IMR-90 (cell line): ENCODE data around the gene PRKCA. TPM values are rescaled to one million over a fixed set of nuclear protein-coding genes. Genes with fewer than 3 reads are reported as not detected.

ENCODE experiments used
- ATAC-seq: fragments of 200-7000 bp; cut with Tn5 transposase; 2 replicates; pipeline ENCODE4 v1.9.1; 2020; ENCODE audit warnings: low read depth, mild to moderate bottlenecking, moderate library complexity
- BruUV-seq: library from RNA; stranded (reverse); fragments of 400-500 nt; replicated peaks from 2 replicates; lab custom pipeline; 2021; lab: Mats Ljungman, UMichigan
- CTCF ChIA-PET: fragments of 300-600 bp; formaldehyde crosslinking; extraction: SDS; loops from one replicate; lab custom pipeline; 2021; ENCODE audit warnings: antibody characterized with exemption; lab: Yijun Ruan, JAX
- POLR2A ChIA-PET: fragments of 300-600 bp; sonication (Branson Sonifier 250); formaldehyde crosslinking; loops from one replicate; lab custom pipeline; 2022; ENCODE audit warnings: antibody characterized with exemption; ENCODE audit not compliant: unreplicated experiment; lab: Charles Lee
- DNase-seq: peaks from one replicate; pipeline ENCODE4 v3.0.0; 2013
- H2AFZ ChIP-seq: replicated peaks from 2 replicates; pipeline ENCODE3; 2013; ENCODE audit warnings: low read length, mild to moderate bottlenecking; ENCODE audit not compliant: poor library complexity
- H2AK5ac ChIP-seq: 2 replicates; pipeline ENCODE4 v1.6.1; 2013; ENCODE audit warnings: low read depth, low read length, inconsistent platforms
- H2AK9ac ChIP-seq: replicated peaks from 2 replicates; pipeline ENCODE3; 2013; ENCODE audit warnings: mild to moderate bottlenecking, low read depth, low read length, moderate library complexity; ENCODE audit not compliant: poor library complexity
- H2BK120ac ChIP-seq: 2 replicates; pipeline ENCODE4 v1.6.1; 2013; ENCODE audit warnings: low read depth, low read length, inconsistent platforms
- H2BK15ac ChIP-seq: 3 replicates; pipeline ENCODE4 v1.6.1; 2013; ENCODE audit warnings: low read depth, low read length, inconsistent platforms
- H2BK20ac ChIP-seq: 2 replicates; pipeline ENCODE4 v1.6.1; 2013; ENCODE audit warnings: low read depth, mild to moderate bottlenecking, inconsistent platforms, low read length, moderate library complexity
- H2BK5ac ChIP-seq: 2 replicates; pipeline ENCODE4 v1.6.1; 2013; ENCODE audit warnings: mild to moderate bottlenecking, low read depth, low read length, inconsistent platforms; ENCODE audit not compliant: poor library complexity, severe bottlenecking
- H3K14ac ChIP-seq: replicated peaks from 2 replicates; pipeline ENCODE4 v1.6.1; 2013; ENCODE audit warnings: low read depth, low read length, inconsistent platforms
- H3K18ac ChIP-seq: 2 replicates; pipeline ENCODE4 v1.6.1; 2013; ENCODE audit warnings: low read depth, low read length, control low read depth
- H3K23ac ChIP-seq: 2 replicates; pipeline ENCODE4 v1.6.1; 2013; ENCODE audit warnings: low read depth, low read length, inconsistent platforms
- H3K27ac ChIP-seq: 2 replicates; pipeline ENCODE4 v1.5.1; 2013; ENCODE audit warnings: mild to moderate bottlenecking, control low read depth, low read length; ENCODE audit not compliant: insufficient read depth
- H3K27me3 ChIP-seq: 2 replicates; pipeline ENCODE4 v1.6.1; 2013; ENCODE audit warnings: low read length; ENCODE audit not compliant: control insufficient read depth, insufficient read depth
- H3K36me3 ChIP-seq: 2 replicates; pipeline ENCODE4 v1.6.1; 2013; ENCODE audit warnings: low read length, mixed read lengths; ENCODE audit not compliant: control insufficient read depth, insufficient read depth
- H3K4ac ChIP-seq: 2 replicates; pipeline ENCODE4 v1.6.1; 2013; ENCODE audit warnings: low read depth, low read length, inconsistent platforms
- H3K4me1 ChIP-seq: 2 replicates; pipeline ENCODE4 v1.6.1; 2013; ENCODE audit warnings: low read length, mixed read lengths; ENCODE audit not compliant: control insufficient read depth, insufficient read depth
- H3K4me2 ChIP-seq: 2 replicates; pipeline ENCODE4 v1.6.1; 2013; ENCODE audit warnings: low read depth, mild to moderate bottlenecking, control low read depth, low read length, moderate library complexity
- H3K4me3 ChIP-seq: 2 replicates; pipeline ENCODE4 v1.5.1; 2013; ENCODE audit warnings: low read depth, mild to moderate bottlenecking, control low read depth, low read length, moderate library complexity; ENCODE audit not compliant: insufficient read depth
- H3K56ac ChIP-seq: 2 replicates; pipeline ENCODE4 v1.6.1; 2013; ENCODE audit warnings: low read length, inconsistent platforms; ENCODE audit not compliant: insufficient read depth; ENCODE audit errors: extremely low read depth
- H3K79me1 ChIP-seq, 2 experiments: 2 replicates each; pipeline ENCODE4 v1.6.1; 2013; ENCODE audit warnings: low read length in 2 of 2, inconsistent platforms in 1 of 2, low read depth in 1 of 2
- H3K9ac ChIP-seq: 2 replicates; pipeline ENCODE4 v1.6.1; 2013; ENCODE audit warnings: low read depth, low read length, control low read depth
- H3K9me1 ChIP-seq: 2 replicates; pipeline ENCODE4 v1.6.1; 2013; ENCODE audit warnings: low read length, inconsistent platforms; ENCODE audit not compliant: insufficient read depth
- H3K9me3 ChIP-seq: 2 replicates; pipeline ENCODE4 v1.6.1; 2013; ENCODE audit warnings: low read length; ENCODE audit not compliant: control insufficient read depth, insufficient read depth
- H4K20me1 ChIP-seq: 2 replicates; pipeline ENCODE4 v1.6.1; 2013; ENCODE audit warnings: low read length, inconsistent platforms; ENCODE audit not compliant: insufficient read depth
- H4K5ac ChIP-seq: 2 replicates; pipeline ENCODE4 v1.6.1; 2013; ENCODE audit warnings: mild to moderate bottlenecking, low read depth, low read length, control low read depth
- H4K8ac ChIP-seq, 2 experiments: 2 replicates each; pipeline ENCODE4 v1.6.1; 2013; ENCODE audit warnings: low read depth in 2 of 2, low read length in 2 of 2, control low read depth in 1 of 2, inconsistent platforms in 1 of 2
- H4K91ac ChIP-seq: 2 replicates; pipeline ENCODE4 v1.6.1; 2013; ENCODE audit warnings: low read depth, low read length, inconsistent platforms; ENCODE audit not compliant: insufficient read depth
- CEBPB ChIP-seq: IDR thresholded peaks from 2 replicates; pipeline ENCODE4 v1.6.1; 2012; ENCODE audit warnings: low read depth, low read length, improper control_type of control experiment
- CHD1 ChIP-seq: IDR thresholded peaks from 2 replicates; pipeline ENCODE4 v1.6.1; 2012; ENCODE audit warnings: low read depth, low read length, improper control_type of control experiment
- FOS ChIP-seq: fragments of 150-350 bp; IDR thresholded peaks from 2 replicates; pipeline ENCODE4 v1.6.1; 2016; ENCODE audit warnings: low read depth, low read length
- MAFK ChIP-seq: IDR thresholded peaks from 2 replicates; pipeline ENCODE4 v1.6.1; 2012; ENCODE audit warnings: low read depth, low read length, improper control_type of control experiment
- NFE2L2 ChIP-seq: fragments of 150-350 bp; IDR thresholded peaks from 2 replicates; pipeline ENCODE4 v1.6.1; 2016; ENCODE audit warnings: low read depth, mild to moderate bottlenecking, low read length
- RAD21 ChIP-seq: IDR thresholded peaks from 2 replicates; pipeline ENCODE4 v1.6.1; 2012; ENCODE audit warnings: low read length, improper control_type of control experiment
- USF2 ChIP-seq: fragments of 150-350 bp; IDR thresholded peaks from 2 replicates; pipeline ENCODE4 v1.6.1; 2017; ENCODE audit warnings: mild to moderate bottlenecking, antibody characterized with exemption, low read length, low read depth
- WGBS, 2 experiments: methylation state at CpG; one replicate each; pipeline versions ENCODE4 v1.1.5 to v1.1.7; 2013; ENCODE audit warnings: missing lambda C conversion rate in 2 of 2; ENCODE audit not compliant: insufficient read length in 1 of 2; ENCODE audit errors: extremely low coverage in 2 of 2; 5-methylcytosine and 5-hydroxymethylcytosine counted together
- dilution Hi-C: fragments of 300-500 bp; cut with HindIII; formaldehyde crosslinking; loops from one replicate; pipeline ENCODE4 v1.14.3; 2018; ENCODE audit warnings: low sequenced_read_pairs; ENCODE audit not compliant: unreplicated experiment
- in situ Hi-C: fragments of 300-500 bp; cut with MboI; formaldehyde crosslinking; loops from 3 replicates; pipeline ENCODE4 v1.14.3; 2019; ENCODE audit warnings: low sequenced_read_pairs, inconsistent platforms, mixed read lengths
- intact Hi-C: fragments of 100-400 bp; cut with micrococcal nuclease; formaldehyde crosslinking; loops from 2 replicates; pipeline ENCODE4 v1.10.0; 2022
- polyA plus RNA-seq, 3 experiments: library from polyadenylated mRNA; depleted of rRNA; stranded (reverse); fragments of >200 nt; gene quantifications; 2 replicates each; pipeline ENCODE4 v1.2.3, GENCODE V29; 2012; ENCODE audit warnings: low replicate concordance in 1 of 3
- total RNA-seq: library from RNA; depleted of rRNA; stranded (reverse); fragments of >200 nt; gene quantifications from 2 replicates; pipeline ENCODE4 v1.2.3, GENCODE V29; 2012

The PRKCA gene
- total and polyA plus RNA-seq, 2 of the 4 experiments (the other 2 are of a cell fraction): 31.0 to 46.0 TPM

- TF ChIP-seq CHD1 (no peak), NFE2L2 (no peak), FOS (no peak), RAD21 (no peak), CEBPB (no peak), MAFK (no peak), USF2 (no peak)
- Histone ChIP-seq H2BK5ac (no peak overlapping the region), H3K4me1 (peaks cover 5% of the 10 kb centered on the region), H2AFZ (no peak overlapping the region), H3K79me1 (peaks cover 72 to 96% of the 10 kb centered on the region in 2 experiments), H3K9me1 (peaks cover 17% of the 10 kb centered on the region), H2BK15ac (no peak overlapping the region), H3K4me2 (no peak overlapping the region), H4K8ac (no peak overlapping the region), H2AK5ac (no peak overlapping the region), H3K9me3 (no peaks in the 10 kb centered on the region), H3K27ac (no peak overlapping the region), H3K9ac (no peak overlapping the region), H3K56ac (no peak overlapping the region), H3K36me3 (0 out of 2 replicates have a peak, but pooled peaks cover 1% of the 10 kb centered on the region), H3K27me3 (no peaks in the 10 kb centered on the region), H3K4me3 (no peak overlapping the region), H3K4ac (no peak overlapping the region), H3K14ac (no peak overlapping the region), H3K23ac (no peak overlapping the region), H2BK120ac (no peak overlapping the region), H4K91ac (no peak overlapping the region), H2BK20ac (no peak overlapping the region), H3K18ac (no peak overlapping the region), H4K20me1 (peaks cover 30% of the 10 kb centered on the region), H4K5ac (no peak overlapping the region), H2AK9ac (no peak overlapping the region)
- ATAC-seq (no peak), DNase-seq (no peak)
- dilution Hi-C loops: no loop called here
- CTCF ChIA-PET: no interaction called here
- in situ Hi-C loops: no loop called here
- intact Hi-C loops: no loop called here
- no TSS peak for BruUV-seq
- WGBS, 2 experiments: no CpG with 5 or more reads among the region's 14 CpGs
- POLR2A ChIA-PET: interaction anchor here (0.6 kb wide), 1 partner anchor 51 kb away, joined by 5 read pairs; no protein-coding TSS in a partner anchor
Measured at GRCh38 chr17:66448026-66448639, 145.7 kb downstream of the PRKCA start.
